Activated T-helper 2 cell treated with anti-CD3 and anti-CD28 coated beads, Interferon-gamma antibody, Interleukin-2, Interleukin-4, amounts not matched to agents 10 μg/mL and 5 μg/mL and 100 μg/mL, durations not matched to agents 14 hours and 24 hours and 36 hours (primary cell): ENCODE results near the gene KBTBD13. TPM values are rescaled to one million over a fixed set of nuclear protein-coding genes. Genes with fewer than 3 reads are reported as not detected.
A peak's percentile ranks its signal among the peaks of the same experiment; 100 is the strongest.
"Not testable (repeated sequence)": the region's sequence is repeated elsewhere in the genome, so short reads cannot be mapped to it uniquely, and the experiment has no call there.

Experiments used
- DNase-seq: peaks from one replicate; pipeline ENCODE4 v3.0.0; 2021; ENCODE audit warnings: low spot score
- H3K27ac Mint-ChIP-seq: one replicate; pipeline ENCODE4 v1.8.0; 2021; ENCODE audit warnings: mixed read lengths
- H3K27me3 Mint-ChIP-seq: one replicate; pipeline ENCODE4 v1.8.0; 2021; ENCODE audit warnings: low read depth, mixed read lengths
- H3K36me3 Mint-ChIP-seq: one replicate; pipeline ENCODE4 v1.8.0; 2021; ENCODE audit warnings: low read depth, mixed read lengths
- H3K4me1 Mint-ChIP-seq: one replicate; pipeline ENCODE4 v1.8.0; 2021; ENCODE audit warnings: low read depth, mixed read lengths
- H3K4me3 Mint-ChIP-seq: one replicate; pipeline ENCODE4 v1.8.0; 2021; ENCODE audit warnings: low read depth, mild to moderate bottlenecking, moderate library complexity, mixed read lengths
- H3K9me3 Mint-ChIP-seq: one replicate; pipeline ENCODE4 v1.8.0; 2021; ENCODE audit warnings: mixed read lengths
- intact Hi-C: fragments of 100-400 bp; cut with micrococcal nuclease; formaldehyde crosslinking; loops from one replicate; pipeline ENCODE4 v1.15.1; 2023
- total RNA-seq: library from RNA; stranded (reverse); gene quantifications from 2 replicates; pipeline ENCODE4 v1.2.3, GENCODE V29; 2022

KBTBD13 gene
- total RNA-seq, 1 donor from 2014 or later: not detected

GRCh38 chr15:65040461-65040860 is 36.1 kb upstream of the KBTBD13 start:
- peaks cover 2% of the 10 kb centered on the region for H3K27me3 Mint-ChIP-seq
- H3K27ac Mint-ChIP-seq: no peak overlapping the region
- H3K4me1 Mint-ChIP-seq: no peaks in the 10 kb centered on the region
- no peaks in the 10 kb centered on the region for H3K9me3 Mint-ChIP-seq
- no peaks in the 10 kb centered on the region for H3K36me3 Mint-ChIP-seq
- DNase-seq: no peak
- intact Hi-C loops: no loop called here
- H3K4me3 Mint-ChIP-seq: no peak overlapping the region

- H3K9me3 Mint-ChIP-seq: no peaks in the 10 kb centered on the region
- H3K36me3 Mint-ChIP-seq: no peaks in the 10 kb centered on the region
- H3K27ac Mint-ChIP-seq: no peak overlapping the region
- H3K4me1 Mint-ChIP-seq: no peaks in the 10 kb centered on the region
- intact Hi-C loops: no loop called here
- DNase-seq: no peak
- no peak overlapping the region for H3K4me3 Mint-ChIP-seq
- peaks cover 2% of the 10 kb centered on the region for H3K27me3 Mint-ChIP-seq
Observed at GRCh38 chr15:65041787-65042186, 34.8 kb upstream of the KBTBD13 start.

GRCh38 chr15:65042776-65043327 is 33.7 kb upstream of the KBTBD13 start:
- DNase-seq: no peak
- H3K9me3 Mint-ChIP-seq: no peaks in the 10 kb centered on the region
- no peak overlapping the region for H3K27ac Mint-ChIP-seq
- intact Hi-C loops: no loop called here
- H3K36me3 Mint-ChIP-seq: no peaks in the 10 kb centered on the region
- H3K4me1 Mint-ChIP-seq: no peaks in the 10 kb centered on the region
- no peak overlapping the region for H3K4me3 Mint-ChIP-seq
- peaks cover 6% of the 10 kb centered on the region for H3K27me3 Mint-ChIP-seq

GRCh38 chr15:65044218-65044617 is 32.3 kb upstream of the KBTBD13 start:
- H3K27ac Mint-ChIP-seq, H3K36me3 Mint-ChIP-seq, H3K4me3 Mint-ChIP-seq, intact Hi-C loops, H3K27me3 Mint-ChIP-seq, H3K4me1 Mint-ChIP-seq, DNase-seq, H3K9me3 Mint-ChIP-seq: not testable (repeated sequence)

GRCh38 chr15:65044724-65045481 is 31.6 kb upstream of the KBTBD13 start, which contains the start of gene SLC51B:
TSS of gene SLC51B (plus strand) at chr15:65045387. CDS start at chr15:65050005, 4,618 bp downstream.
- H3K4me3 Mint-ChIP-seq: no peak within 1 kb of the TSS
- no peaks in the 10 kb centered on the region for H3K9me3 Mint-ChIP-seq
- no peak for DNase-seq
- no peaks in the 10 kb centered on the region for H3K36me3 Mint-ChIP-seq
- H3K4me1 Mint-ChIP-seq: peaks cover 9% of the 10 kb centered on the region
- intact Hi-C loops: no loop called here
- no peak within 1 kb of the TSS for H3K27ac Mint-ChIP-seq
- peaks cover 8% of the 10 kb centered on the region for H3K27me3 Mint-ChIP-seq

- Mint-ChIP-seq H3K36me3 (no peaks in the 10 kb centered on the region), H3K27ac (no peak overlapping the region), H3K27me3 (peaks cover 8% of the 10 kb centered on the region), H3K9me3 (no peaks in the 10 kb centered on the region), H3K4me3 (no peak overlapping the region), H3K4me1 (peaks cover 14% of the 10 kb centered on the region)
- intact Hi-C loops: no loop called here
- no peak for DNase-seq
Observed at GRCh38 chr15:65048241-65048640, 28.3 kb upstream of the KBTBD13 start.

GRCh38 chr15:65049418-65049840 is 27.1 kb upstream of the KBTBD13 start:
- Mint-ChIP-seq H3K27me3 (peaks cover 8% of the 10 kb centered on the region), H3K9me3 (no peaks in the 10 kb centered on the region), H3K27ac (no peak overlapping the region), H3K36me3 (no peaks in the 10 kb centered on the region), H3K4me1 (peaks cover 14% of the 10 kb centered on the region), H3K4me3 (peak overlapping the region; percentile 47)
- peak; percentile 79 for DNase-seq
- intact Hi-C loops: no loop called here

GRCh38 chr15:65050270-65050669 is 26.3 kb upstream of the KBTBD13 start:
- intact Hi-C loops: loop anchor here (5.0 to 10.0 kb wide), 2 partner anchors 247 to 335 kb away; partner anchors contain the start of gene RNU5A-1
- Mint-ChIP-seq H3K4me1 (peaks cover 14% of the 10 kb centered on the region), H3K4me3 (no peak overlapping the region), H3K9me3 (no peaks in the 10 kb centered on the region), H3K27ac (no peak overlapping the region), H3K36me3 (no peaks in the 10 kb centered on the region), H3K27me3 (peaks cover 8% of the 10 kb centered on the region)
- DNase-seq: no peak

GRCh38 chr15:65051266-65051665 is 25.3 kb upstream of the KBTBD13 start:
- peaks cover 20% of the 10 kb centered on the region for H3K4me1 Mint-ChIP-seq
- DNase-seq: no peak
- intact Hi-C loops: loop anchor here (5.0 to 10.0 kb wide), 2 partner anchors 246 to 334 kb away; partner anchors contain the start of gene RNU5A-1
- H3K36me3 Mint-ChIP-seq: no peaks in the 10 kb centered on the region
- no peak overlapping the region for H3K27ac Mint-ChIP-seq
- H3K9me3 Mint-ChIP-seq: no peaks in the 10 kb centered on the region
- H3K27me3 Mint-ChIP-seq: peaks cover 8% of the 10 kb centered on the region
- no peak overlapping the region for H3K4me3 Mint-ChIP-seq

- Mint-ChIP-seq H3K9me3 (no peaks in the 10 kb centered on the region), H3K27ac (no peak overlapping the region), H3K27me3 (peaks cover 4% of the 10 kb centered on the region), H3K36me3 (no peaks in the 10 kb centered on the region), H3K4me1 (peaks cover 20% of the 10 kb centered on the region), H3K4me3 (no peak overlapping the region)
- no peak for DNase-seq
- intact Hi-C loops: loop anchor here (5.0 to 10.0 kb wide), 2 partner anchors 244 to 332 kb away; partner anchors contain the start of gene RNU5A-1
Observed at GRCh38 chr15:65052956-65053355, 23.6 kb upstream of the KBTBD13 start.

GRCh38 chr15:65054333-65055200 is 22.0 kb upstream of the KBTBD13 start:
- intact Hi-C loops: loop anchor here (1.0 to 10.0 kb wide), 4 partner anchors 24 to 330 kb away; partner anchors contain the start of gene RNU5A-1
- Mint-ChIP-seq H3K9me3 (no peaks in the 10 kb centered on the region), H3K4me3 (no peak overlapping the region), H3K27me3 (peaks cover 3% of the 10 kb centered on the region), H3K27ac (no peak overlapping the region), H3K4me1 (peaks cover 14% of the 10 kb centered on the region), H3K36me3 (no peaks in the 10 kb centered on the region)
- peak; percentile 46 for DNase-seq

- no peak for DNase-seq
- intact Hi-C loops: loop anchor here (1.0 to 10.0 kb wide), 2 partner anchors 46 to 329 kb away; no protein-coding TSS in a partner anchor
- Mint-ChIP-seq H3K27ac (no peak overlapping the region), H3K36me3 (no peaks in the 10 kb centered on the region), H3K27me3 (peaks cover under 1% of the 10 kb centered on the region), H3K4me1 (peaks cover 8% of the 10 kb centered on the region), H3K4me3 (no peak overlapping the region), H3K9me3 (no peaks in the 10 kb centered on the region)
Observed at GRCh38 chr15:65055201-65055870, 21.2 kb upstream of the KBTBD13 start.
